GM10266 (cell line): ENCODE data around the gene LRFN3.
A peak's percentile ranks its signal among the peaks of the same experiment; 100 is the strongest.

ENCODE experiments used
- DNase-seq: peaks from one replicate; pipeline ENCODE4 v3.0.0; 2012; ENCODE audit errors: extremely low spot score
- CTCF ChIP-seq: IDR thresholded peaks from 2 replicates; pipeline ENCODE4 v1.5.1; 2012; ENCODE audit warnings: mild to moderate bottlenecking, low read depth; ENCODE audit not compliant: control insufficient read depth, insufficient read depth; ENCODE audit errors: missing control alignments

The LRFN3 gene

GRCh38 chr19:35915443-35915842, 20.7 kb upstream of the LRFN3 start:
- DNase-seq: peak; percentile 20
- TF ChIP-seq CTCF: no peak

GRCh38 chr19:35919306-35919705, 16.9 kb upstream of the LRFN3 start:
- no peak for DNase-seq
- TF ChIP-seq CTCF: no peak

GRCh38 chr19:35921012-35921411, 15.2 kb upstream of the LRFN3 start:
- TF ChIP-seq CTCF: no peak

GRCh38 chr19:35925501-35925900, 10.7 kb upstream of the LRFN3 start:
- TF ChIP-seq CTCF: no peak

More at GRCh38 chr19:35921012-35921411, 15.2 kb upstream of the LRFN3 start:
- no peak for DNase-seq

GRCh38 chr19:35928507-35928906, 7.7 kb upstream of the LRFN3 start:
- DNase-seq: peak; percentile 10
- no peak for TF ChIP-seq CTCF

More at GRCh38 chr19:35925501-35925900, 10.7 kb upstream of the LRFN3 start:
- DNase-seq: no peak

- no peak for TF ChIP-seq CTCF
- DNase-seq: peak; percentile 12
Observed at GRCh38 chr19:35929876-35930275, 6.3 kb upstream of the LRFN3 start.

GRCh38 chr19:35931161-35931873, 4.9 kb upstream of the LRFN3 start:
- peak; percentile 97 for TF ChIP-seq CTCF
- peak; percentile 99 for DNase-seq
